HEK293 (cell line): ENCODE data around the gene ADAMTS4.

Experiments
- ELK4 ChIP-seq: IDR thresholded peaks from 2 replicates; pipeline ENCODE4 v1.6.1; 2011; ENCODE audit warnings: mild to moderate bottlenecking, low read depth, low read length, borderline replicate concordance
- HOXD13 ChIP-seq: sonication (generic); formaldehyde crosslinking; IDR thresholded peaks from 2 replicates; pipeline ENCODE4 v1.8.0; 2022; ENCODE audit warnings: missing genetic modification reagents, borderline replicate concordance
- KLF1 ChIP-seq: fragments of 450-650 bp; formaldehyde crosslinking; IDR thresholded peaks from 2 replicates; pipeline ENCODE4 v1.5.1; 2016; ENCODE audit warnings: missing biosample characterization, missing genetic modification characterization
- KLF9 ChIP-seq: fragments of 450-650 bp; formaldehyde crosslinking; IDR thresholded peaks from 2 replicates; pipeline ENCODE4 v1.5.1; 2016; ENCODE audit warnings: missing biosample characterization, missing genetic modification characterization, low read depth
- PATZ1 ChIP-seq: fragments of 450-650 bp; formaldehyde crosslinking; IDR thresholded peaks from 2 replicates; pipeline ENCODE4 v1.5.1; 2016; ENCODE audit warnings: missing biosample characterization, missing genetic modification characterization
- ZBTB10 ChIP-seq: fragments of 450-650 bp; formaldehyde crosslinking; IDR thresholded peaks from 2 replicates; pipeline ENCODE4 v1.5.1; 2016; ENCODE audit warnings: missing biosample characterization, missing genetic modification characterization
- ZBTB17 ChIP-seq: fragments of 450-650 bp; formaldehyde crosslinking; IDR thresholded peaks from 2 replicates; pipeline ENCODE4 v1.5.1; 2016; ENCODE audit warnings: missing biosample characterization, missing genetic modification characterization
- ZBTB21 ChIP-seq: fragments of 450-650 bp; formaldehyde crosslinking; IDR thresholded peaks from 2 replicates; pipeline ENCODE4 v1.5.1; 2017; ENCODE audit warnings: missing biosample characterization, missing genetic modification characterization
- ZBTB48 ChIP-seq: fragments of 450-650 bp; formaldehyde crosslinking; IDR thresholded peaks from 2 replicates; pipeline ENCODE4 v1.5.1; 2016; ENCODE audit warnings: missing biosample characterization, missing genetic modification characterization
- ZNF155 ChIP-seq: fragments of 450-650 bp; formaldehyde crosslinking; IDR thresholded peaks from 2 replicates; pipeline ENCODE4 v1.5.1; 2016; ENCODE audit warnings: missing biosample characterization, missing genetic modification characterization
- ZNF18 ChIP-seq: fragments of 450-650 bp; formaldehyde crosslinking; IDR thresholded peaks from 2 replicates; pipeline ENCODE4 v1.5.1; 2016; ENCODE audit warnings: missing biosample characterization, missing genetic modification characterization
- ZNF184 ChIP-seq: fragments of 450-650 bp; IDR thresholded peaks from 2 replicates; pipeline ENCODE4 v1.5.1; 2018; ENCODE audit warnings: missing biosample characterization, mild to moderate bottlenecking, missing genetic modification characterization
- ZNF23 ChIP-seq: fragments of 450-650 bp; formaldehyde crosslinking; IDR thresholded peaks from 2 replicates; pipeline ENCODE4 v1.5.1; 2016; ENCODE audit warnings: missing biosample characterization, missing genetic modification characterization, borderline replicate concordance
- ZNF302 ChIP-seq: fragments of 450-650 bp; formaldehyde crosslinking; IDR thresholded peaks from 2 replicates; pipeline ENCODE4 v1.5.1; 2016; ENCODE audit warnings: missing biosample characterization, missing genetic modification characterization, low read depth
- ZNF530 ChIP-seq: fragments of 450-650 bp; formaldehyde crosslinking; IDR thresholded peaks from 2 replicates; pipeline ENCODE4 v1.5.1; 2016; ENCODE audit warnings: low read depth, missing biosample characterization, missing genetic modification characterization
- ZNF555 ChIP-seq: fragments of 450-650 bp; formaldehyde crosslinking; conservative IDR thresholded peaks from 2 replicates; pipeline ENCODE4 v1.5.1; 2017; ENCODE audit warnings: missing biosample characterization, mild to moderate bottlenecking, missing genetic modification characterization, inconsistent platforms
- ZNF623 ChIP-seq: fragments of 450-650 bp; formaldehyde crosslinking; IDR thresholded peaks from 2 replicates; pipeline ENCODE4 v1.5.1; 2016; ENCODE audit warnings: missing biosample characterization, missing genetic modification characterization
- ZNF670 ChIP-seq: fragments of 450-650 bp; formaldehyde crosslinking; IDR thresholded peaks from 2 replicates; pipeline ENCODE4 v1.5.1; 2016; ENCODE audit warnings: missing biosample characterization, missing genetic modification characterization, low read depth
- ZNF707 ChIP-seq: fragments of 450-650 bp; formaldehyde crosslinking; IDR thresholded peaks from 2 replicates; pipeline ENCODE4 v1.5.1; 2016; ENCODE audit warnings: missing biosample characterization, missing genetic modification characterization
- ZNF776 ChIP-seq: fragments of 450-650 bp; formaldehyde crosslinking; IDR thresholded peaks from 2 replicates; pipeline ENCODE4 v1.5.0; 2017; ENCODE audit warnings: missing biosample characterization, missing genetic modification characterization, borderline replicate concordance
- ZNF791 ChIP-seq: fragments of 450-650 bp; formaldehyde crosslinking; IDR thresholded peaks from 2 replicates; pipeline ENCODE4 v1.5.1; 2016; ENCODE audit warnings: missing biosample characterization, missing genetic modification characterization
- ZNF830 ChIP-seq: fragments of 450-650 bp; IDR thresholded peaks from 2 replicates; pipeline ENCODE4 v1.5.0; 2018; ENCODE audit warnings: missing biosample characterization, missing genetic modification characterization, low read depth, mild to moderate bottlenecking, moderate library complexity
- ZXDB ChIP-seq: fragments of 450-650 bp; formaldehyde crosslinking; IDR thresholded peaks from 2 replicates; pipeline ENCODE4 v1.5.1; 2016; ENCODE audit warnings: missing biosample characterization, missing genetic modification characterization

Gene ADAMTS4

GRCh38 chr1:161166669-161167548, 31.9 kb downstream of the ADAMTS4 start (continued):
- TF ChIP-seq ZNF555 (tag by site-specific recombination) (no peak), ZNF623 (tag by site-specific recombination) (no peak), PATZ1 (no peak), HOXD13 (no peak), ELK4 (no peak), KLF9 (no peak), ZBTB21 (tag by site-specific recombination) (no peak), ZNF184 (no peak), ZNF830 (tag by site-specific recombination) (no peak), ZNF155 (tag by site-specific recombination) (no peak), ZNF670 (tag by site-specific recombination) (no peak), KLF1 (tag by site-specific recombination) (no peak), ZNF707 (tag by site-specific recombination) (no peak), ZNF791 (tag by site-specific recombination) (no peak), ZNF18 (tag by site-specific recombination) (no peak), ZXDB (tag by site-specific recombination) (no peak), ZNF302 (no peak), ZBTB48 (tag by site-specific recombination) (0 out of 2 replicates have a peak, but pooled peaks have one; percentile 5), ZBTB17 (no peak), ZNF776 (tag by site-specific recombination) (no peak), ZBTB10 (peak; percentile 63), ZNF530 (tag by site-specific recombination) (no peak), ZNF23 (tag by site-specific recombination) (no peak)
- TF ChIP-seq, all 188 proteins: peak for 11
